A673 (cell line): ENCODE results near the gene DAPK2. TPM values are rescaled to one million over a fixed set of nuclear protein-coding genes. Genes with fewer than 3 reads are reported as not detected.

ENCODE experiments used
- BruUV-seq: library from RNA; stranded (reverse); fragments of 400-500 nt; replicated peaks from 2 replicates; lab custom pipeline; 2021; lab: Mats Ljungman, UMichigan
- CTCF ChIA-PET: fragments of 300-600 bp; sonication (Branson Sonifier 250); formaldehyde crosslinking; loops from one replicate; lab custom pipeline; 2022; ENCODE audit warnings: antibody characterized with exemption; lab: Charles Lee
- POLR2A ChIA-PET: fragments of 300-600 bp; sonication (Branson Sonifier 250); formaldehyde crosslinking; loops from one replicate; lab custom pipeline; 2022; ENCODE audit warnings: antibody characterized with exemption; ENCODE audit not compliant: low non-redundant PET; lab: Charles Lee
- DNase-seq: peaks from one replicate; pipeline ENCODE4 v3.0.0-alpha.2; 2015; ENCODE audit warnings: low spot score
- H3K27ac ChIP-seq: fragments of 200-600 bp; sonication (generic); 2 replicates; pipeline ENCODE4 v1.5.1; 2016; ENCODE audit warnings: mixed run types, low read depth, mild to moderate bottlenecking, mixed read lengths, antibody characterized with exemption, low read length; ENCODE audit not compliant: poor library complexity, severe bottlenecking
- H3K27me3 ChIP-seq: fragments of 200-600 bp; sonication (generic); replicated peaks from 2 replicates; pipeline ENCODE4 v1.6.1; 2017; ENCODE audit warnings: mixed run types, low read depth, mild to moderate bottlenecking, mixed read lengths, antibody characterized with exemption, low read length; ENCODE audit not compliant: insufficient read depth, poor library complexity
- H3K36me3 ChIP-seq: fragments of 200-600 bp; sonication (generic); 2 replicates; pipeline ENCODE4 v1.6.1; 2016; ENCODE audit warnings: mixed run types, mild to moderate bottlenecking, mixed read lengths, antibody characterized with exemption, low read length; ENCODE audit not compliant: insufficient read depth, poor library complexity, severe bottlenecking
- H3K4me1 ChIP-seq: fragments of 200-600 bp; sonication (generic); 2 replicates; pipeline ENCODE4 v1.6.1; 2017; ENCODE audit warnings: mixed run types, mild to moderate bottlenecking, mixed read lengths, antibody characterized with exemption, low read length; ENCODE audit not compliant: insufficient read depth, poor library complexity, severe bottlenecking
- H3K4me3 ChIP-seq: fragments of 200-600 bp; sonication (generic); 2 replicates; pipeline ENCODE4 v1.5.1; 2016; ENCODE audit warnings: low read depth, mixed run types, mild to moderate bottlenecking, mixed read lengths, low read length; ENCODE audit not compliant: poor library complexity, severe bottlenecking
- H3K9me3 ChIP-seq: fragments of 200-600 bp; sonication (generic); 2 replicates; pipeline ENCODE4 v1.6.1; 2016; ENCODE audit warnings: mixed run types, low read depth, mild to moderate bottlenecking, mixed read lengths, antibody characterized with exemption, low read length; ENCODE audit not compliant: poor library complexity, severe bottlenecking
- EZH2 ChIP-seq: fragments of 200-600 bp; sonication (generic); IDR thresholded peaks from 2 replicates; pipeline ENCODE4 v1.6.1; 2017; ENCODE audit warnings: borderline replicate concordance, low read depth, mild to moderate bottlenecking, mixed read lengths, antibody characterized with exemption, low read length; ENCODE audit not compliant: poor library complexity, severe bottlenecking
- intact Hi-C: fragments of 100-400 bp; cut with micrococcal nuclease; formaldehyde crosslinking; loops from one replicate; pipeline ENCODE4 v1.10.0; 2022; ENCODE audit not compliant: unreplicated experiment
- total RNA-seq: library from RNA; stranded (reverse); gene quantifications from 2 replicates; pipeline ENCODE4 v1.2.3, GENCODE V29; 2021
- TF ChIP-seq, protein P1 (sequence below): fragments of 300-800, 200-600 bp; sonication (generic); conservative IDR thresholded peaks from 2 replicates; pipeline ENCODE4 v1.5.1; 2017; ENCODE audit warnings: low read depth, mild to moderate bottlenecking, antibody characterized with exemption, low read length, moderate library complexity, mixed read lengths

DAPK2 gene
- total RNA-seq, 1 experiment from 2014 or later, result 19.2 TPM

DNA sequence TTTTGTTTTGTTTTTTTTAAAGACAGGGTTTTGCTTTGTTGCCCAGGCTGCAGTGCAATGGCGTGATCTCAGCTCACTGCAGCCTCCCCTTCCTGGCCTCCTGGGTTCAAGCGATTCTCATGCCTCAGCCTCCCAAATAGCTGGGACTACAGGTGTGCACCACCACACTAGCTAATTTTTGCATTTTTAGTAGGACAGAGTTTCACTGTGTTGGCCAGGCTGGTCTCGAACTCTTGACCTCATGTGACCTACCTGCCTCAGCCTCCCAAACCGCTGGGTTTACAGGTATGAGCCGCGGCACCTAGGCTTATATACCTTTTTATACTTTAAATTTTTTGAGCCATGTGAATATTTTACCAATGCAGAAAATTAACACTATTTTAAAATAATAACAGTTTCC lies 155.7 kb downstream of the DAPK2 start:
- intact Hi-C loops, result loop anchor here (1.0 to 10.0 kb wide), 4 partner anchors 138 to 606 kb away; no protein-coding TSS in a partner anchor
- TF ChIP-seq, protein P1, sequence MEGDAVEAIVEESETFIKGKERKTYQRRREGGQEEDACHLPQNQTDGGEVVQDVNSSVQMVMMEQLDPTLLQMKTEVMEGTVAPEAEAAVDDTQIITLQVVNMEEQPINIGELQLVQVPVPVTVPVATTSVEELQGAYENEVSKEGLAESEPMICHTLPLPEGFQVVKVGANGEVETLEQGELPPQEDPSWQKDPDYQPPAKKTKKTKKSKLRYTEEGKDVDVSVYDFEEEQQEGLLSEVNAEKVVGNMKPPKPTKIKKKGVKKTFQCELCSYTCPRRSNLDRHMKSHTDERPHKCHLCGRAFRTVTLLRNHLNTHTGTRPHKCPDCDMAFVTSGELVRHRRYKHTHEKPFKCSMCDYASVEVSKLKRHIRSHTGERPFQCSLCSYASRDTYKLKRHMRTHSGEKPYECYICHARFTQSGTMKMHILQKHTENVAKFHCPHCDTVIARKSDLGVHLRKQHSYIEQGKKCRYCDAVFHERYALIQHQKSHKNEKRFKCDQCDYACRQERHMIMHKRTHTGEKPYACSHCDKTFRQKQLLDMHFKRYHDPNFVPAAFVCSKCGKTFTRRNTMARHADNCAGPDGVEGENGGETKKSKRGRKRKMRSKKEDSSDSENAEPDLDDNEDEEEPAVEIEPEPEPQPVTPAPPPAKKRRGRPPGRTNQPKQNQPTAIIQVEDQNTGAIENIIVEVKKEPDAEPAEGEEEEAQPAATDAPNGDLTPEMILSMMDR, result no peak
- Histone ChIP-seq H3K27me3 (no peaks in the 10 kb centered on the region), H3K36me3 (no peaks in the 10 kb centered on the region), H3K27ac (no peak overlapping the region), H3K4me3 (no peak overlapping the region), H3K4me1 (no peaks in the 10 kb centered on the region), H3K9me3 (no peaks in the 10 kb centered on the region)
- CTCF ChIA-PET, result interaction anchor here (0.6 to 1.3 kb wide), 3 partner anchors 139 to 280 kb away, joined by 3 to 7 read pairs (median 4); no protein-coding TSS in a partner anchor
- no peak for DNase-seq
- BruUV-seq, result no TSS peak
- POLR2A ChIA-PET, result no interaction called here

- TF ChIP-seq EZH2, result no peak
- TF ChIP-seq, protein P1, result no peak
Measured at GRCh38 chr15:63889831-63890230, 156.5 kb downstream of the DAPK2 start.

DNA sequence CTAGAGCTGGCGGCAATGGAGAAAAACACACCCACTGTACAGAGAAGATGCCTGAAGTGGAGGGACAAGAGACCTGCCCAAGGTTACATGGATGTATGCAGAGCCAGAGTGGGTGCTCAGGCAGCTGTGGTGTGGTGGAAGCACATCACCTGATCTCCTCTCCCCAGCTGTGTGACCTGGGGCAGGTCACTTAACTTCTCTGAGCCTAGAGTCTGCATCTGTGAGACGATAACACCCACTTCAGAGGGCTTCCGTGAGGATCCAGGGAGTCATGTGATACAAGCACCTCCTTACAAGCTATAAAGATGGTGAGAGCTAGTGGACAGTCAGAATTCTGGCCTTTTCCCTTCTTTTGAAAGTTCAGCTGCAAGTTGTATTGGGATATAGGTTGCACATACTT lies 157.5 kb downstream of the DAPK2 start:
- CTCF ChIA-PET, result no interaction called here
- POLR2A ChIA-PET, result no interaction called here
- H3K36me3 ChIP-seq, result no peaks in the 10 kb centered on the region
- no peaks in the 10 kb centered on the region for H3K4me1 ChIP-seq
- no TSS peak for BruUV-seq
- DNase-seq, result no peak
- H3K9me3 ChIP-seq, result no peaks in the 10 kb centered on the region
- H3K27me3 ChIP-seq, result no peaks in the 10 kb centered on the region
- TF ChIP-seq, protein P1, result no peak
- TF ChIP-seq EZH2, result no peak
- no peak overlapping the region for H3K4me3 ChIP-seq
- intact Hi-C loops, result no loop called here
- no peak overlapping the region for H3K27ac ChIP-seq

More at GRCh38 chr15:63889831-63890230, 156.5 kb downstream of the DAPK2 start:
- Histone ChIP-seq H3K27me3 (no peaks in the 10 kb centered on the region), H3K4me3 (no peak overlapping the region), H3K4me1 (no peaks in the 10 kb centered on the region), H3K9me3 (no peaks in the 10 kb centered on the region), H3K27ac (no peak overlapping the region), H3K36me3 (no peaks in the 10 kb centered on the region)
- intact Hi-C loops, result loop anchor here (2.0 to 10.0 kb wide), 3 partner anchors 175 to 605 kb away; no protein-coding TSS in a partner anchor
- DNase-seq, result no peak
- POLR2A ChIA-PET, result no interaction called here
- CTCF ChIA-PET, result interaction anchor here (1.2 to 1.3 kb wide), 2 partner anchors 138 to 280 kb away, joined by 3 to 4 read pairs; no protein-coding TSS in a partner anchor
- BruUV-seq, result no TSS peak
